Stimulated activated naive B cell treated with anti-CD40 and anti-IgM and Interleukin-4, amounts not matched to agents 10 μg/mL and 1 μg/mL and 100 μg/mL, for 72 hours (primary cell): ENCODE data around the gene S1PR3.
"Not testable (repeated sequence)": the region's sequence is repeated elsewhere in the genome, so short reads cannot be mapped to it uniquely, and the experiment has no call there.

Source experiments
- ATAC-seq, 2 donors: fragments of 150-1000 bp; cut with Tn5 transposase; replicated peaks; 2 replicates each; pipeline ENCODE4 v1.10.0; 2021; ENCODE audit warnings: moderate library complexity in 1 of 2
- DNase-seq: peaks from one replicate; pipeline ENCODE4 v3.0.0; 2021
- H3K27ac Mint-ChIP-seq: one replicate; pipeline ENCODE4 v1.8.0; 2022; ENCODE audit warnings: mild to moderate bottlenecking, mixed read lengths
- H3K27me3 Mint-ChIP-seq, 2 donors: one replicate each; pipeline ENCODE4 v1.8.0; 2022; ENCODE audit warnings: mixed read lengths in 2 of 2
- H3K36me3 Mint-ChIP-seq, 2 donors: one replicate each; pipeline ENCODE4 v1.8.0; 2022; ENCODE audit warnings: mixed read lengths in 2 of 2, mild to moderate bottlenecking in 1 of 2
- H3K4me1 Mint-ChIP-seq, 2 donors: one replicate each; pipeline ENCODE4 v1.8.0; 2022; ENCODE audit warnings: mixed read lengths in 2 of 2, mild to moderate bottlenecking in 1 of 2
- H3K4me3 Mint-ChIP-seq, 2 donors: one replicate each; pipeline ENCODE4 v1.8.0; 2022; ENCODE audit warnings: mild to moderate bottlenecking in 2 of 2, mixed read lengths in 2 of 2, moderate library complexity in 1 of 2
- H3K9me3 Mint-ChIP-seq, 2 donors: one replicate each; pipeline ENCODE4 v1.8.0; 2022; ENCODE audit warnings: mixed read lengths in 2 of 2, mild to moderate bottlenecking in 1 of 2

S1PR3 gene

GRCh38 chr9:88991066-88992034 lies at the start of gene S1PR3:
Gene S1PR3, plus strand, starts transcription at chr9:88991468. Its CDS starts 9,733 bp downstream, at chr9:89001201.
- H3K27ac Mint-ChIP-seq: no peak within 1 kb of the TSS
- DNase-seq: no peak
- ATAC-seq: peak; percentile 22 to 26
- peaks cover 0 to 3% of the 10 kb centered on the region in 2 donors for H3K36me3 Mint-ChIP-seq
- H3K9me3 Mint-ChIP-seq: peaks cover 0 to 2% of the 10 kb centered on the region in 2 donors
- peaks cover 58 to 86% of the 10 kb centered on the region in 2 donors for H3K27me3 Mint-ChIP-seq
- peak within 1 kb of the TSS; percentile 62 to 77 for H3K4me3 Mint-ChIP-seq
- peaks cover 15 to 36% of the 10 kb centered on the region in 2 donors for H3K4me1 Mint-ChIP-seq

GRCh38 chr9:88941586-88941985 lies 49.7 kb upstream of the S1PR3 start:
- H3K36me3 Mint-ChIP-seq, H3K9me3 Mint-ChIP-seq, ATAC-seq, H3K4me1 Mint-ChIP-seq, DNase-seq, H3K27ac Mint-ChIP-seq, H3K4me3 Mint-ChIP-seq: not testable (repeated sequence)
- peaks cover 7 to 12% of the 10 kb centered on the region in 2 donors for H3K27me3 Mint-ChIP-seq

GRCh38 chr9:88942411-88942810 lies 48.9 kb upstream of the S1PR3 start:
- ATAC-seq (no peak), DNase-seq (no peak)
- no peak overlapping the region for H3K4me3 Mint-ChIP-seq
- no peaks in the 10 kb centered on the region for H3K4me1 Mint-ChIP-seq
- no peaks in the 10 kb centered on the region for H3K36me3 Mint-ChIP-seq
- H3K27me3 Mint-ChIP-seq: peaks cover 10 to 13% of the 10 kb centered on the region in 2 donors
- H3K9me3 Mint-ChIP-seq: peaks cover 0 to 3% of the 10 kb centered on the region in 2 donors
- no peak overlapping the region for H3K27ac Mint-ChIP-seq

- Mint-ChIP-seq H3K27ac (no peak overlapping the region), H3K27me3 (peaks cover 35% of the 10 kb centered on the region in 2 donors), H3K9me3 (peaks cover 0 to 3% of the 10 kb centered on the region in 2 donors), H3K4me3 (no peak overlapping the region), H3K4me1 (peaks cover 3 to 8% of the 10 kb centered on the region in 2 donors), H3K36me3 (no peaks in the 10 kb centered on the region)
- DNase-seq: no peak
- ATAC-seq: no peak
These were observed 45.5 kb upstream of the S1PR3 start for GRCh38 chr9:88945636-88946333.

- Mint-ChIP-seq H3K9me3 (peaks cover 0 to 3% of the 10 kb centered on the region in 2 donors), H3K36me3 (no peaks in the 10 kb centered on the region), H3K27ac (no peak overlapping the region), H3K27me3 (peaks cover 47% of the 10 kb centered on the region in 2 donors), H3K4me3 (no peak overlapping the region), H3K4me1 (peaks cover 3 to 8% of the 10 kb centered on the region in 2 donors)
- ATAC-seq: no peak
- no peak for DNase-seq
These were observed 43.4 kb upstream of the S1PR3 start for GRCh38 chr9:88947581-88948573.

GRCh38 chr9:88949425-88949824 lies 41.8 kb upstream of the S1PR3 start:
- ATAC-seq (no peak), DNase-seq (no peak)
- H3K27me3 Mint-ChIP-seq: peaks cover 55 to 57% of the 10 kb centered on the region in 2 donors
- no peak overlapping the region for H3K27ac Mint-ChIP-seq
- no peaks in the 10 kb centered on the region for H3K9me3 Mint-ChIP-seq
- no peaks in the 10 kb centered on the region for H3K36me3 Mint-ChIP-seq
- H3K4me1 Mint-ChIP-seq: peaks cover 7 to 8% of the 10 kb centered on the region in 2 donors
- H3K4me3 Mint-ChIP-seq: no peak overlapping the region

GRCh38 chr9:88949961-88950340 lies 41.3 kb upstream of the S1PR3 start:
- Mint-ChIP-seq H3K4me3 (no peak overlapping the region), H3K27me3 (peaks cover 55 to 61% of the 10 kb centered on the region in 2 donors), H3K4me1 (peaks cover 7 to 8% of the 10 kb centered on the region in 2 donors), H3K36me3 (no peaks in the 10 kb centered on the region), H3K27ac (no peak overlapping the region), H3K9me3 (no peaks in the 10 kb centered on the region)
- ATAC-seq (peak; percentile 86 to 90), DNase-seq (peak; percentile 11)

- Mint-ChIP-seq H3K27ac (peak overlapping the region; percentile 11), H3K9me3 (no peaks in the 10 kb centered on the region), H3K36me3 (no peaks in the 10 kb centered on the region), H3K4me1 (peaks cover 7 to 8% of the 10 kb centered on the region in 2 donors), H3K27me3 (peaks cover 58 to 67% of the 10 kb centered on the region in 2 donors), H3K4me3 (no peak overlapping the region)
- ATAC-seq (no peak), DNase-seq (no peak)
These were observed 40.7 kb upstream of the S1PR3 start for GRCh38 chr9:88950341-88951154.

GRCh38 chr9:88951155-88951542 lies 40.1 kb upstream of the S1PR3 start:
- Mint-ChIP-seq H3K4me3 (no peak overlapping the region), H3K9me3 (no peaks in the 10 kb centered on the region), H3K36me3 (no peaks in the 10 kb centered on the region), H3K27me3 (peaks cover 60 to 71% of the 10 kb centered on the region in 2 donors), H3K4me1 (peaks cover 7 to 8% of the 10 kb centered on the region in 2 donors), H3K27ac (no peak overlapping the region)
- ATAC-seq: no peak
- no peak for DNase-seq

- no peak for DNase-seq
- H3K4me1 Mint-ChIP-seq: peaks cover 7 to 8% of the 10 kb centered on the region in 2 donors
- no peak overlapping the region for H3K4me3 Mint-ChIP-seq
- H3K27me3 Mint-ChIP-seq: peaks cover 64 to 71% of the 10 kb centered on the region in 2 donors
- H3K9me3 Mint-ChIP-seq: no peaks in the 10 kb centered on the region
- no peak for ATAC-seq
- H3K36me3 Mint-ChIP-seq: no peaks in the 10 kb centered on the region
- H3K27ac Mint-ChIP-seq: no peak overlapping the region
These were observed 39.1 kb upstream of the S1PR3 start for GRCh38 chr9:88952086-88952615.

- Mint-ChIP-seq H3K27me3 (peaks cover 56 to 73% of the 10 kb centered on the region in 2 donors), H3K36me3 (no peaks in the 10 kb centered on the region), H3K27ac (no peak overlapping the region), H3K4me3 (no peak overlapping the region), H3K4me1 (peaks cover 7 to 8% of the 10 kb centered on the region in 2 donors), H3K9me3 (no peaks in the 10 kb centered on the region)
- DNase-seq (no peak), ATAC-seq (no peak)
These were observed 38.3 kb upstream of the S1PR3 start for GRCh38 chr9:88952976-88953375.

GRCh38 chr9:88953381-88954029 lies 37.8 kb upstream of the S1PR3 start:
- Mint-ChIP-seq H3K36me3 (no peaks in the 10 kb centered on the region), H3K27ac (no peak overlapping the region), H3K27me3 (peaks cover 52 to 74% of the 10 kb centered on the region in 2 donors), H3K9me3 (no peaks in the 10 kb centered on the region), H3K4me3 (no peak overlapping the region), H3K4me1 (peaks cover 5 to 8% of the 10 kb centered on the region in 2 donors)
- ATAC-seq (no peak), DNase-seq (no peak)
